GM10248 (cell line): ENCODE measurements around the gene ADAD2.

Experiments used
- CTCF ChIA-PET: fragments of 300-600 bp; sonication (Branson Sonifier 250); formaldehyde crosslinking; extraction: SDS; loops from one replicate; lab custom pipeline; 2021; ENCODE audit warnings: antibody characterized with exemption; lab: Yijun Ruan, JAX
- POLR2A ChIA-PET: fragments of 350-650 bp; sonication (Branson Sonifier 250); formaldehyde crosslinking; extraction: SDS; loops from one replicate; lab custom pipeline; 2020; ENCODE audit warnings: antibody characterized with exemption; lab: Yijun Ruan, JAX
- DNase-seq: peaks from one replicate; pipeline ENCODE4 v3.0.0; 2012; ENCODE audit errors: extremely low spot score
- TF ChIP-seq, protein P1 (sequence below): IDR thresholded peaks from 2 replicates; pipeline ENCODE4 v1.5.1; 2012; ENCODE audit warnings: mild to moderate bottlenecking, low read depth; ENCODE audit errors: extremely low read depth, missing control alignments, control extremely low read depth

The ADAD2 gene

GRCh38 chr16:84159800-84160199 is 31.2 kb upstream of the ADAD2 start:
- POLR2A ChIA-PET: no interaction called here
- CTCF ChIA-PET: interaction anchor here (1.0 to 1.7 kb wide), 2 partner anchors 9 to 27 kb away, joined by 3 to 7 read pairs; partner anchors contain the start of gene TAF1C
- no peak for DNase-seq
- TF ChIP-seq, protein P1, sequence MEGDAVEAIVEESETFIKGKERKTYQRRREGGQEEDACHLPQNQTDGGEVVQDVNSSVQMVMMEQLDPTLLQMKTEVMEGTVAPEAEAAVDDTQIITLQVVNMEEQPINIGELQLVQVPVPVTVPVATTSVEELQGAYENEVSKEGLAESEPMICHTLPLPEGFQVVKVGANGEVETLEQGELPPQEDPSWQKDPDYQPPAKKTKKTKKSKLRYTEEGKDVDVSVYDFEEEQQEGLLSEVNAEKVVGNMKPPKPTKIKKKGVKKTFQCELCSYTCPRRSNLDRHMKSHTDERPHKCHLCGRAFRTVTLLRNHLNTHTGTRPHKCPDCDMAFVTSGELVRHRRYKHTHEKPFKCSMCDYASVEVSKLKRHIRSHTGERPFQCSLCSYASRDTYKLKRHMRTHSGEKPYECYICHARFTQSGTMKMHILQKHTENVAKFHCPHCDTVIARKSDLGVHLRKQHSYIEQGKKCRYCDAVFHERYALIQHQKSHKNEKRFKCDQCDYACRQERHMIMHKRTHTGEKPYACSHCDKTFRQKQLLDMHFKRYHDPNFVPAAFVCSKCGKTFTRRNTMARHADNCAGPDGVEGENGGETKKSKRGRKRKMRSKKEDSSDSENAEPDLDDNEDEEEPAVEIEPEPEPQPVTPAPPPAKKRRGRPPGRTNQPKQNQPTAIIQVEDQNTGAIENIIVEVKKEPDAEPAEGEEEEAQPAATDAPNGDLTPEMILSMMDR: no peak

DNA sequence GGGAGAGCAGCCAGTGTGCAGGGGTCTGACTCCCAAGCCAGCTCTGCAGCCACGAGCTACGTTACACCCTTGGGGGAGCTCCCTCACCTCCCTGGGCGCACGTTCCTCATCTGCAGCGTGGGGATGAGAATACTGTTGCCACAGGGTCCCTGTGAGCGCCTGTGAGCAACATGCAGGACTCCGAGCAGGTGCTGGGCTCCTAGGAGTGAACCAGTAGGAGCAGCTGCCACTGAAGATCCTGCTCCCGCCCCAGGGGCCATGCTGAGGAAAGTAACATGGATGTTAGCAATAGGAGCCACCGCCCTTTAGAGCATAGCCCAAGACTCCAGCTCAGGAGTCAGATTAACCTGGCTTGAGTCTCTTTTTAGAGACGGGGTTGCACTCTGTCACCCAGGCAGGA is 29.9 kb upstream of the ADAD2 start:
- POLR2A ChIA-PET: no interaction called here

GRCh38 chr16:84161801-84162200 is 29.2 kb upstream of the ADAD2 start:
- POLR2A ChIA-PET: no interaction called here
- no peak for DNase-seq
- TF ChIP-seq, protein P1: no peak
- CTCF ChIA-PET: interaction anchor here (1.7 kb wide), 1 partner anchor 25 kb away, joined by 7 read pairs; the partner anchor contains the start of gene TAF1C

More for the DNA sequence above, 29.9 kb upstream of the ADAD2 start:
- CTCF ChIA-PET: interaction anchor here (1.0 to 1.7 kb wide), 2 partner anchors 8 to 26 kb away, joined by 3 to 7 read pairs; partner anchors contain the start of gene TAF1C
- TF ChIP-seq, protein P1: no peak
- DNase-seq: no peak

DNA sequence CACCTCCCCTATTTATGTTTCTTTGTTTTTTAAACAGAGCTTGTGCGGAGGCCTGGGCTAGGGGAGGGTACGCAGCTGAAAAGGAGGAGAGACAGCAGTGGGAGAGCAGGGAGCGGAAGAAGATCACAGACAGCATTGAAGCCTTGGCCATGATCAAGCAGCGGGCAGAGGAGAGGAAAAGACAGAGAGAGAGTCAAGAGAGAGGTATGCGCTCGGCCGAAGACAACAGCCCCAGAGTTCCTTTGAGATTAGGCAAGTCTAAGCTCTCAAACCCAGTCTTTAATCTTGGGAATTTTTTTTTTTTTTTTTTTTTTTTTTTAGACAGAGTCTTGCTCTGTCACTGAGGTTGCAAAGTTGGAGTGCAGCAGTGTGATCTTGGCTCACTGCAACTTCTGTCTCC is 25.2 kb upstream of the ADAD2 start:
- TF ChIP-seq, protein P1: no peak
- POLR2A ChIA-PET: no interaction called here
- CTCF ChIA-PET: interaction anchor here (0.8 to 3.3 kb wide), 3 partner anchors 12 to 44 kb away, joined by 3 to 9 read pairs (median 9); partner anchors contain the start of gene TAF1C
- no peak for DNase-seq

DNA sequence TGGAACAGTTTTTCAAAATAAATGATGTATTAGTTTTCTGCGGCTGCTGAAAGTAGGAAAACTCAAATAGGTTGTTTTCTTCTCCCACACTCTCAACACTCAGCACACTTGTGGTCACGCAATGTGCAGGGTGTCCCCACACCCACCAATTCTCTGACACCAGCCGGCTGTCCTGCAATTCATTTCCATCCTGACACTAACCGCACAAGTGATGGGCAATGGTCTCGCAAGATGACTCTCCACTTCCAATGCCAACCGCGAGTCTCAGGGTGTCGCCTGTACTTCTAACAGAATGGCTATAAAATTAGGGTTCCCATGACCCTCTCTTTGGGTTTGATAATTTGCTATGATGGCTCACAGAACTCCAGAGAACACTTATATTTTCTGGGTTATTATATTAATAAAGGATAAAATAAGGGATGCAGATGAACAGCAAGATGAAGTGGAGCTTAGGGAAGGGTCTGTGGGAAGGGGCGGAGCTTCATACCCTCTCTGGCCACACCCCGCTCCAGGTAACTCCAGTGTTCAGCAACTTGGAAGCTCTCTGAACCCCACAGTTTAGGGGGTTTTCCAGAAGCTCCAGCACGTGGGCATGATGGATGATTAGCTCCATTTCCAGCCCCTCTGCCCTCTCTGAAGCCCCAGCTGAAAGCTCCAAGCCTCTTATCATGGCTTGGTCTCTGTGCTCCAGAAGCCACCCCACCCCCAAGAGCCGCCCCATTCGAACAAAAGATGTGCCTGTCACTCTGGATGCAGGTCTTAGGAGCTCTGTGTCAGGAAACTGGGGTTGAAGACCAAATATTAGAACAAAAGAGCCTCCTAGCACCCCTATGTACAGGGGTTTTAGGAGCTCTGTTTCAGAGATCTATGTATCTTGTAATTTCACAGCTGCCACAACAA is 23.9 kb upstream of the ADAD2 start:
- ChIA-PET CTCF (interaction anchor here (0.6 to 3.3 kb wide), 8 partner anchors 9 to 256 kb away, joined by 3 to 9 read pairs (median 3); partner anchors contain the start of gene TAF1C), POLR2A (no interaction called here)
- TF ChIP-seq, protein P1: no peak
- DNase-seq: no peak

DNA sequence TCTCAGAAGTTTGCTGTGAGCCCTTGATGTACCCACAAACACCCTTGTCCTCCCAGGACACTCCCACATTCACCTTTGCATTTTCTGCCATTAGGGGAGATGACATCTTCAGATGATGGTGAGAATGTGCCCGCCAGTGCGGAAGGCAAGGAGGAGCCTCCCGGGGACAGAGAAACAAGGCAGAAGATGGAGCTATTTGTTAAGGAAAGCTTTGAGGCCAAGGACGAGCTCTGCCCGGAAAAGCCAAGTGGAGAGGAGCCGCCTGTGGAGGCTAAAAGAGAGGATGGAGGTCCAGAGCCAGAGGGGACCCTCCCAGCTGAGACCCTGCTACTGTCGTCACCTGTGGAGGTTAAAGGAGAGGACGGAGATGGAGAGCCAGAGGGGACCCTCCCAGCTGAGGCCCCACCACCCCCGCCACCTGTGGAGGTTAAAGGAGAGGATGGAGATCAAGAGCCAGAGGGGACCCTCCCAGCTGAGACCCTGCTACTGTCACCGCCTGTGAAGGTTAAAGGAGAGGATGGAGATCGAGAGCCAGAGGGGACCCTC is 21.1 kb upstream of the ADAD2 start:
- ChIA-PET POLR2A (no interaction called here), CTCF (interaction anchor here (1.2 to 3.8 kb wide), 3 partner anchors 15 to 213 kb away, joined by 4 to 25 read pairs (median 5); partner anchors contain the start of gene TAF1C)
- TF ChIP-seq, protein P1: no peak
- no peak for DNase-seq
